GM18520 (cell line): ENCODE data around the gene FLNB.

ENCODE experiments used
- ATAC-seq: cut with Tn5 transposase; IDR thresholded peaks from one replicate; pipeline ENCODE4 v1.9.1; 2021; ENCODE audit not compliant: unreplicated experiment

FLNB gene

DNA sequence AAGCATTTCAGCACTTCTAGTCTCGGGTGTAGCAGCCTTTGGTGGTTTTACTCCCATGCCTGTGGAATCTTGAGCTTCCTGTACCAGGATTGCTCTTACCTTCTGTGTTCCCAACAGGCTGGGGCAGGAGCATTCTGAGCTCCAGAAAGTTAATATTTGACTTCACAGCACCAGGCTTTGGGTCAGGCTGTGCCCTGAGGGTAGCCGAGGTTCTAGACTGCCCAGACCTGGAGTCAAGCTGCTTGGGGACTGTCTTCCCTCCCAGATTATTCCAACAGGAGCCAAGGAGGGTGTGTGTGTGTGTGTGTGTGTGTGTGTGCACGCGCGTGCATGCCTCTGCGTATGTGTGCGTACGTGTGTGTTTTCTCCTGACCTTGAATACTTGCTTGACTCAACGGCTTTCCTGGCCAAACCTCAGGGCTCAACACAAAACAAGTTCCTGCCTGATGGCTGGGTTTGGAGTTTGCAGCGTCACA, 94.8 kb downstream of the FLNB start:
- ATAC-seq: no peak

DNA sequence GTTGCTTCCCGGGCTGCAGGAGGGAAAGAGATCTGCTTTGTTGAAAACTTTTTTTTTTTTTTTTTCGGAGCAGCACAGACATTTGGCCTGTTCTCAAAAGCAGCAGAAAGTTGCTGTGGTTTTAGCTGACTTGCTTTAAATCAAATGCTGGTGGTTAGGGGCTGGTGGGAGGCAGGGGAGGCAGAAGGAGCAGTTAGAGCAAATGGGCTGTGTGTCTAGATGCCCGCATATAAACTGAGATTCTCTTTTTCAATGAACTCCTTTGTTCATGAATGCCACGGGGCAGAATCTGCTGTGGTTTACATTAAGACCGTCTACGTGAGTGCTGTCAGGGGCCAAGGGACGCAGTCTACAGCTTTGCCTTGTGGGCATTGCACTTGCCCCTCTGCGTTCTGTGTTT, 95.9 kb downstream of the FLNB start:
- no peak for ATAC-seq

DNA sequence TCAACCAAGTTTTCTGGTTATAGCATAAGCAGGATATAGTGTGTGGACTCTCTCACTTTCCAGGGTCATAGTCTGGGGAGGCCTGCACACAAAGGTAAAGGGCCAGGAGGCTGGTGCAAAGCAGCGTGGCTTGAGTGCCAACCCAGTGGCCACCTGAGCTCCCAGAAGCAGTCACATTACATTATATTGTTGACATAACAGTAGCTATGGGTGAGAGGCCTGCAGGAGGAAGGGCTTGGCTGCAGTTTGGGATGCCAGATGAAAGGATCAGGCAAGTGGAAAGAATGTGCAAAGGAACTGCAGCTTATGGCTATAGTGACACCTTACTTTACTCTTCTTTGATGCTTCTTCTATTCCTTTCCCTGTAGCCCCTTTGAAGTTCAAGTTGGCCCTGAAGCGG, 96.5 kb downstream of the FLNB start:
- no peak for ATAC-seq

DNA sequence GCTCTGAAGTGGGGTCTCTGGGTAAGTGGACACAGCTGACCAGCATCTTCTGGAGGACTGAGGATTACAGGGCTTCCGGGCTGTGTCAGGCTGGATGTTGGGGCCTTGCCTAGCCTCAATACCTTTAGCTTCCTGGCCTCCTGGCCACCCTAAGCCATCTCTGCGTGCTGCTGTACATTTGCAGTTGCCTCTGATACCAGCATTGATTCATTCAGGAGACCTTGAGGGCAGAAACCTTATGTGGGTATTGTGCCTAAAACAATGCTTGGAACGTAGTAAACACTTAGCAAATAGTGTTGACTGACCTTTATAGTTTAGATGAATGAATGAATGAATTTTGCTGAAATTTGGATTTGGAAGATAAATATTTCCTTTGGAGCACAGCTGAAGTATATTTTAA, 97.0 kb downstream of the FLNB start:
- no peak for ATAC-seq

DNA sequence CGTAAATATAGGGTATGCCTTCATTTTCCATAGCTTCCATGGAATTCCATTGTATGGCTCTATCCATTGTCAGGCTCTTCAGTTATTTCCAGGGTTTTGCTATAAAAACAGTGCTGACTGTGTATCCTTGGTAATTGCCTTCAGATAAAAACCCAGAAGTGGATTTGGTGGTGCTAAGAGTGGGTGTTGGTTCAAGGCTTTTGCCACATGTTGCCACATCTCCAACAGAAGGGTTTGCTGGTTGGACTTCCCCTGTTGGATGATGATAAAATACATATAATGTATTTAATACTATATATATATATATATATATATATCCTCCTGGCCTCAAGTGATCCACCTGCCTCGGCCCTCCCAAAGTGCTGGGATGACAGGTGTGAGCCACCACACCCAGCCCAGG, 97.8 kb downstream of the FLNB start:
- no peak for ATAC-seq

DNA sequence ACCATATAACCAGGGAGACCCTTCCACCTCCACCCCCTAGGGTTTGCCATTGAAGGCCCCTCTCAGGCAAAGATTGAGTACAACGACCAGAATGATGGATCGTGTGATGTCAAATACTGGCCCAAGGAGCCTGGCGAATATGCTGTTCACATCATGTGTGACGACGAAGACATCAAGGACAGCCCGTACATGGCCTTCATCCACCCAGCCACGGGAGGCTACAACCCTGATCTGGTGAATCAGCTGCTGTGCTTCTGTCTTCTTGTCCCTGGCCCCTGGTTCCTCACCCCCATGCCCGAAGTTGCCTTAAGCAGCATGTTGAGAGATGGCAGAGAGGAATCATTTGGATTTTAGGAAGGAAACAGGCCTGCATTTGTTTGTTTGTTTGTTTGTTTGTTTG, 98.4 kb downstream of the FLNB start:
- no peak for ATAC-seq

DNA sequence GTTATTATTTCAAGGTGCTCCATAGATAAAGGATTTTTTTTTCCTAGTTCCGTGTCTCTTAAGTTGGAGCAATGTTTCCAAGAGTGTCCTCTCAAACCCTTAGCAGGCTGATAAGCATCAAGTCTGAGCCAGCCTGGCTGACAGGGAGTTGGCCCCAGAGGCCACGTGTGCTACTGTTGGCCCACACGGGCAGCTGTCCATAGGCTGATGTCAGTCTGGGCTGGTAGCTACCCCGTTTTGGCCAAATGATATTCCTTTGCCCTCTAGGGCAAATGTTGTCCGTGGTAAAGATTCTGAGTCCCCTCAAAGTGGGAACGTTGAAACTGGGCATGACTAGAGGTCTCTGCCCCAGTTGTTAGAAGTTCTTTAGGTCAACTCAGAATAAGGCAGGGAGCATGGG, 99.4 kb downstream of the FLNB start:
- no peak for ATAC-seq

DNA sequence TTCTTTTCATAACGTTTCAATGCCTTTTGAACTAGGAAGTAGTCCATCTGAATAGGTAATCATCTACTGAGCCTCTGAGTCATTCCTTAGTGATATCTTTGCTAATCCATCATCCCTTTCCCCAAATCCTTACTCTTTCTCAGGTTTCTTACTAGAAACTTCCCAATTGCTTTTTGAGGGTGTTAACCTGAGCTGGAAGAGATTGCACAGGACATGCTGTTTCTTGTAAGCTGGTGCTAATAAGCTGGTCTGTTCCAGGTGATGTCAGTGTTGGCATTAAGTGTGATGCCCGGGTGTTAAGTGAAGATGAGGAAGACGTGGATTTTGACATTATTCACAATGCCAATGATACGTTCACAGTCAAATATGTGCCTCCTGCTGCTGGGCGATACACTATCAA, 101.5 kb downstream of the FLNB start:
- ATAC-seq: no peak

DNA sequence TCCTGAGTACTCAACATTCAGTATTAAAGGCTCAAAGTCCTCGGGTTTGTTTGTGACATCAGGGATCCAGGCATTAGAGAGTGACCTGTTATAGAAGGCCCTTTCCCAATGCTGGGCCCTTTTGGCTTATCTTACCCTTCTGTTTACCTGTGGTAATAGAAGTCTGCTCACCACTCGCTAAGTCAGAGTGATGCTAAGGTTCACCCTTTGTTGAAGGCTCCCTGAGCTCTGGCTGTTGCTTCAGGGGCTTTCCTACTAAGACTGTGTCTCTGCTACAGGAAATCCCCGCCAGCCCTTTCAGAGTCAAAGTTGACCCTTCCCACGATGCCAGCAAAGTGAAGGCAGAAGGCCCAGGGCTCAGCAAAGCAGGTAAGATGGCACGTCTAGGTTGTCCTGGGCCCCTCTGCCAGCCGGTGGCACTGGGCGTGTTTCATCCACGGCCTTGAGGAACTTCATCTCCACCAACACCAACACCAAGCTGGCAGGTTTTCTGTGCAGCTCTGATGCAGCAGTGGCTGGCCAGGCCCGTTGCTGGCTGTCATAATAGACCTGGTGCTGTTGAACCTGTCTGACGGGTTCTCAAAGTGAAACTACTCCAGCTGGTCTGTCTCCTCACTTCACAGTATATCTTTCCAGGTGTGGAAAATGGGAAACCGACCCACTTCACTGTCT, 103.4 kb downstream of the FLNB start:
- ATAC-seq: no peak

DNA sequence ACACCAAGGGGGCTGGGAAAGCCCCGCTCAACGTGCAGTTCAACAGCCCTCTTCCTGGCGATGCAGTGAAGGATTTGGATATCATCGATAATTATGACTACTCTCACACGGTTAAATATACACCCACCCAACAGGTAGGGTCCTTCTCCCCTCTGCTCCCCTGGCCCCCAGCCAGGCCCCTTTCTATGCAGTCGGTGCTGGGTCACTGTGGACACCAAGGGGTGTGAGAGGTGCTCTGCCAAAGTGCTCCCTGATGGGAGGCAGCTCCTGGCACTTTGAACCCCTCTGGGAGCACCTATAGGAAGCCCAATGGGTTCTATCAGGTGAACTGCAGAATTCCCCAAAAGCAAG, 103.9 kb downstream of the FLNB start:
- ATAC-seq: no peak

DNA sequence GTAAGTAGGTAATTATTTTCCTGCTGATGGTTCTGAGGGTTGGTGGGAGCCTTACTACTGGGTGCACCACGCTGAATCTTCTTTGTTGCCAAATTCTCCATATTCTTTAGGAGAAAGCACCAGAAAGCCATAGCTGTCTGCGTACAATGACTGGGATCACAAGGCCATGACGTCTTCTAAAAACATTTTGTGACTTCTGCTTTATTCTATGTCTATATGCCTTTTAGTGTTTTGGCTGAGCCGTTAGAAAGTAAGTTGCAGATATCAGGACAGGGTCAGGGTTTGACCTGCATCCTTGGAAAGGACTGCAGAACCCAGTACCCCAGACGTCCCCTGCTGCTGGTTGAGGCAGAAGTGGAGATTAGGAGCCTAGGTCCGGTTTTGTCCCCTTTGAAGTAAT, 107.0 kb downstream of the FLNB start:
- no peak for ATAC-seq

DNA sequence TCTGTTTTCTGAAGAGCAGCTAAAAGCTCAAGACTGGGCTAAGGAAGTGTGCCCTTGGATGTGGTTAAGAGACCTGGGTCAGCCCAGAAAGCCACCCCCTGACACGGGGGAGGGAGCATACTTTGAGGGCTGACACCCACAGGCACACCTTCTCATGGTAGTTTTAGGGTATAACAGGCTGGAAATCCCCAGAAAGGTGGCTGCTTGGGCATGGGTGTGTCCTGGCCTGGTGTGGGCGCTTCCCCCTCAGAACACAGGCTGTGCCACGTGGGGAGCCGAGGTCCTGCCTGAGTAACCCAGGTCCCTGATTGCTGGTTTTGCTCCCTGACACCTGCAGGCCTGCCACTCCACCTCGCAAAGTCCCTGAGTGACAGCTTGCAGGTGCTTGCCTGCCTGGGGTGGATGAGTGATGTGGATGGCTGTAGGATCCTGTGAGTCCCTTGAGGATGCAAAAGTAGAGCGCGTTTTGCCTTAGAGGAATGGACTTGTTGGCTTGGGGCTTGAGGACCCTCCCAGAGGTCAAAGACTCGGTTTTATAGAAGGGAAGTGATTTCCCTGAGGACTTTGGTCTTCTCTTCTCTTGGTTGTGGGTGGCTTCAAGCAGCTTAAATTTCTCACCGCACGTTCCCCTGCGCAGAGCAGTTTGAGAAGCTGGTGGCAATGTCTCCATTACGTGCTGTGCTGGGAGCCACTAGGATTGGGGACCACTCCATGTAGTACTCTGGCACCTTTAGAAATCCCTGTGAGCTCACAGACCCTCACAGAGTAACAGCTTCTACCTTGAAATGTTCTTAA, 108.1 kb downstream of the FLNB start:
- ATAC-seq: peak; percentile 47

DNA sequence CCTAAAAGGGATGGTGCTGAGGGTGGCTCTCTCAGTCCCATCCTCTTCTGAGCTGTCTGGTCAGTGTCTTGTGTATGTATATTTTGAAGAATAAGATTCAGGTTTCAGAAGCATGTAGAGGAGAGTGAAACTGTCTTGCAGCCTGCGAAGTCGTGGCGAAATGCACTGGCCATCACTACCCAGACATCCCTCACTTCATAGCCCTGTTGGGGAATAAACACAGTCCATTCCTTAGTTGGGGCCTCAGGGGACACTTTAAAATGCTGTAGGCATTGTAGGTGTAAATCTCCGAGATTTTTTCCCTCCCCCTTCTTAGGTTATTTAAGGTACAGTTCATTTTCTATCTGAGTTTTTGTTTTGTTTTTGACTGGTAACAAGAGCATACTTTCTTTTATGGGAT, 108.8 kb downstream of the FLNB start:
- ATAC-seq: no peak

DNA sequence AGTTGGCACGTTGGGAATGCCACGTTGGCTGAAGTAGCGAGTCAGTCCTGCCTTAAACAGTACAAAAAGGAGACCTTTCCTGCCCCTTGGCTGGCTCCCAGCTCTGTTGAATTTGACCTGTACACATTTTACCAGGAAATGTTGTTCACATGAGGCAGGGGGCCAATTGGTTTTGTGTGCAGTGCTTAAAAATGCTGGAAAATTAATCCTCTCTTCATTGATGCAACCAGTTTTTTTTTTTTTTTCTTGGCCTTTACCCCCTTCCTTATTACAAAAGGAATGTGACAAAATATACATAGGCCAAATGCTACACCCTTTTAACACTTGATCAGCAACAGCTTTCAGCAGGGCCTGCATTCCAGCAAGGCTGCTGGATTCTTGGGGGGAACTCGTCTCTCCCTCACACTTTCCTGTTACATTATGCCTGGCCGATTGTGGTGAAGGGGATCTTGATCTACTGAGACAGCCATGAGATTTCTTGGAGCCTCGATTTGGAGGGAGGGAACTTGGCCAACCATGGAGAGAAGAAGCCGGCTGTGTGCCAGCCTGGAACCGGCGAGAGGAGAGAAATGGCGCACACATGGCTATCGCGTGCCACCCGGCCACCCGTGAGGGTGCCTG, 109.4 kb downstream of the FLNB start:
- ATAC-seq: no peak

DNA sequence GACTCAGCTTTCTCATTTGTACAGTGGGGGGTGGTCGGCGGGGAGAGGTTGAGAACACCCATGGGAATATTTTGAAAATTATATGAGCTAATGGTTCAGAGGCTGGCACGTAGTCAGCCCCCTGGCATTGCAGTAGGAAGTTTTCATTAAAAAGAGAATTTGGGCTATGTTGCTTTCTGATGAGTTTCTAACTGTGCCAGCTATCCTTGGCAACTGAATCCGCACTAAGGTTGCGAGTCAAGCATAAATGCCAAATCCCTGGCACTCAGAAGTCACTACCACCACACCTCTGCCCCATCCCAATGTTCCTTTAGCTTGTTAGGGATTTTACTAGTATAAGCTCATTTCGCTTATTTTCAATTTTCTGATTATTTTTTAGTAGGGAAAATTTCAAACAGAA, 111.0 kb downstream of the FLNB start:
- no peak for ATAC-seq

DNA sequence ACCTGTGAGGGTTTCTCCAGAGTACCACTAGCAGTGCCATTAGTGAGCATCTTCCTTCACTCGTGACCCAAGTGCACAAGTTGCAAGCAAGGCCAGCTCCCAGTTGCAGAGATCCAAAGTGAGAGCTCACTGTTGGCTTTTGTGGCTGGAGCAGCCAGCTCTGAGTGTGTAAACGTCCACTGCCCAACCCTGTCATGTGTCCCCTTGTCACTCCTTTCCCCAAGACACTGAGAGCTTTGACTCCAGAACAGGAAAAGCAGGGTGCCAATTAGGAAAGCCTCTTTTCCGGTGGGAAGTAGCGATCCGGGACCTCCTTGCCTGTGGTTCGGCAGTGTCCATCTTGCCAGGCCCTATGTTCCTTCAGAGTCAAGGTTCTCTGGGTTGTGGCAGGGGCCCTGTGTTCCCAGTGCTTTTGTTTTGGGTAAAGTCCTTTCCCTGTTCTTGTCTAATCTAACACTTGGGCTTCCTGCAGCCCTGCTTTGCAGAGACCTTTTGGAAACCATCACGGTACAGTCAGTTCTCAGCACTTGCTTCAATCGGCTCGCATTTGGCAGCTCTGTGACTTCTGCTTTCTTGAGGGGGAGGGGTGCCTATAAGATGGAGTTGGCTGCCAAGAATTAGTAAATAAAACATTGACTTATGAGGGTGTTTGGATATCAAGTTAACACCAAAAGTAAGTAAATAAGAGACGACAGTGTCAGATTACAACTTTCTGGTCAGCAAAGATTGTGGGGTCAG, 112.0 kb downstream of the FLNB start:
- ATAC-seq: no peak

DNA sequence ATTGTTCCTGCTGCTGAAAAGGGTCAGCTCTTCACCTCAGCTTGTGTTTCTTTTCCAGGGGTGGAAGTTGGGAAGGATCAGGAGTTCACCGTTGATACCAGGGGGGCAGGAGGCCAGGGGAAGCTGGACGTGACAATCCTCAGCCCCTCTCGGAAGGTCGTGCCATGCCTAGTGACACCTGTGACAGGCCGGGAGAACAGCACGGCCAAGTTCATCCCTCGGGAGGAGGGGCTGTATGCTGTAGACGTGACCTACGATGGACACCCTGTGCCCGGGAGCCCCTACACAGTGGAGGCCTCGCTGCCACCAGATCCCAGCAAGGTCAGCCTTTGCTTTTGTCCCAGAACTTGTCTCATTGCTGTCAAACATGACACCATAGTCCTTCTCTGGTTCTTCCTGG, 113.0 kb downstream of the FLNB start:
- no peak for ATAC-seq

DNA sequence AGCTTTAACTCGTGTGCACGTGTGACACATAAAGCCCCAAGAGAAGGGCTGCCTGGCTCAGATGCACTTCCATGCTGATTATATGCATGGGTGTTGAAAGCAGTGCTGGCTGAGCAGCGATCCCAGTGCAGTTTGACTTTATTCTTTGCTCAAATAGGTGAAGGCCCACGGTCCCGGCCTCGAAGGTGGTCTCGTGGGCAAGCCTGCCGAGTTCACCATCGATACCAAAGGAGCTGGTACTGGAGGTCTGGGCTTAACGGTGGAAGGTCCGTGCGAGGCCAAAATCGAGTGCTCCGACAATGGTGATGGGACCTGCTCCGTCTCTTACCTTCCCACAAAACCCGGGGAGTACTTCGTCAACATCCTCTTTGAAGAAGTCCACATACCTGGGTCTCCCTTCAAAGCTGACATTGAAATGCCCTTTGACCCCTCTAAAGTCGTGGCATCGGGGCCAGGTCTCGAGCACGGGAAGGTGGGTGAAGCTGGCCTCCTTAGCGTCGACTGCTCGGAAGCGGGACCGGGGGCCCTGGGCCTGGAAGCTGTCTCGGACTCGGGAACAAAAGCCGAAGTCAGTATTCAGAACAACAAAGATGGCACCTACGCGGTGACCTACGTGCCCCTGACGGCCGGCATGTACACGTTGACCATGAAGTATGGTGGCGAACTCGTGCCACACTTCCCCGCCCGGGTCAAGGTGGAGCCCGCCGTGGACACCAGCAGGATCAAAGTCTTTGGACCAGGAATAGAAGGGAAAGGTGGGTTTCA, 114.9 kb downstream of the FLNB start:
- ATAC-seq: no peak

DNA sequence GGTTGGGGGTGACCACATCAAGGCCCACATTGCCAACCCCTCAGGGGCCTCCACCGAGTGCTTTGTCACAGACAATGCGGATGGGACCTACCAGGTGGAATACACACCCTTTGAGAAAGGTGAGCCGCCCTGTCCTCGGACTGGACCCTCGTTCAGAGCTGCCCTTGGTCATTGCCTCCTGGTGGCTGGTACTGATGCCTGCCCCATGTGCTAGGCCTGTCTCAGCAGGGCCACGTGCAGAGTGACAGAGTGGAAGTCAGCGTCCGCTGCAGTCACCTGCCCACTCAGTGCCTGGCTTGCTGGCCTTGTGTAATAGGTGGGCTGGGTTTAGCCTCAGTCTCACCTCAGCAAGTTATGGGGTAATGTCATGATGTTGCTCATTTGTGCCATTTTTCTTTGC, 116.2 kb downstream of the FLNB start:
- no peak for ATAC-seq

DNA sequence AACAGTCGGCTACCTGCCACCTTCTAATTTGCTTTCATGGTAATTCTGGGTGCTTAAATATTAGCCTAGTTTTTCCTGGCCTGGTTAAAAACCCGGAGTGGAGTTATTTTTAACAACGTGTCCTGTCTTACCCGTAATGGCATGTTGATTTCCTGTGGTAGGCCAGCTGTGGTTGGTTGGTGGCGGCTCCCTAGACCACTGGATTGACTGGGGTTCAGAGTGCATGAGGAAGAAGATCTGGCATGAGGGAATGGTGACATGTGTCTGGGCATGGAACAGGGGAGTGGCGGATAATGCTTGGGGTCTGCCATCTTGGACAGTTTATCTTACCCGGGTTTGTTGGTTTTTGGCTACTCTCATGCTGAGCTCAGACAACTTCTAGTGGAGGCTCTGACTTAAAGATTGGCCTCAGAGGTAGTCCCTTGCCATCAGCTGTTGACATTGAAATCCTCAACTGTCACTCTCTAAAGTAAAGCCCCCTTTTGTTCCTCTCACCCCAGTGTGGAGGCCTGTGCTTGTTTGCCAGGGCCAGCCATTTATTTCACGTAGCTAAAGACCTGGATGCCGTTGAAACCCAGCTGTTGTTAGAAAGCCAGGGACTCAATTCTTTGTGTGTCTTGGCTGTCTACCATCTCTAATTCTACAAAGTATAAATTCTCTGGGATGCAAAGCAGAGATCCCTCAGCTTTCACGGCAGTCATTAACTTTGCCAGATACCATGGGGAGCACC, 121.0 kb downstream of the FLNB start:
- ATAC-seq: no peak
